HG03095 (cell line): ENCODE results near the gene SUCLG2.

ENCODE experiments used
- ATAC-seq: cut with Tn5 transposase; IDR thresholded peaks from one replicate; pipeline ENCODE4 v1.9.1; 2021; ENCODE audit warnings: moderate library complexity; ENCODE audit not compliant: unreplicated experiment

The SUCLG2 gene

DNA sequence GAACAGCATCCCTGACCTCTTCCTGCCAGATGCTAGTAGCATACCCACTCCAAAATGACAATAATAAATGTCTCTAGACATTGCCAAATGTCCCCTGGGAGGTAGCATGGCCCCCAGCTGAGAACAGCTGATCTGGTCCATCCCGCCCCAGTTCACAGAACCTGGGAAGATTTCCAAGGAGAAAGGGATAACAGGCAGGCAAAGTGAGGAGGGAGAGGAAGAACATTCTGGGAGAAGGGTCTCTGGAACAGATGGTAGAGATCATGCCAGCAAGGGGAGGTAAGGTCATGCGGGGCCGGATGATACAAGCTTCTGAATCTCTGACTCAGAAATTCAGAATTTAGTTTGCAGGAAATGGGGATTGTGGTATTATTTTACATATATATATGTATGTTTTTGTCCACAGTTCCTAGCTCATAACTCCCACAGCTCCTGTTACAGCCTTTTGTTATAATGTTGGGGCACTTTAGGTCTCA lies 192.7 kb downstream of the SUCLG2 start:
- ATAC-seq, result no peak

DNA sequence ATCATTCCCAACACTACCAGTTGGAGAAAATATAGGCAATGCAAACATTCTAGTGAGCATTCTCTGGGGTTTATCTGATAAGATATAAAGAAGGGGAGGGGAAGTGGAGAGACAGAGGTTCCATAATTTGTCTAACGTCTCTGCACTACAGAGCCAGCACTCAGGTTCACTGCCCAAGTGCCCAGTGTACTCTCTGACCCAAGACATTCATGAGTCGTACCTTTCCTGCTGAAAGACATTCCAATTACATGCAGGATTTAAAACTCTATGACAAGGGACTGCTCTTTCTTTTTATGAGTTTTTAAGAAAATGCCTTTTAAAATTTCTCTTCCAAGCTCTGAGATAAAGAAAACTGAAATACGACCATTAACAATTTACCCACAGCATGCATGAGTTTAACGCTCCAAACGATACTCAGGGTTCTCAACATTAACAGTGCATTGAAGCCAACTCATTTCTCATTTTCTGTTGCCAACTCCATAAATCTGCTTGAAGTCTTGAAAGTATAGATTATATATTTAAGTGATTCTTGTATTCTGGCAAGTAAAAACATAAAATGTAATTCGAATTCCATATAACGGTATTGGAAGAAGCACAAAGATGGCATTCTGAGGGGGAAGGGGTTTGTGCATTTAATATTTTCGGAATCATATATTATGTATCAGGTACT lies 193.4 kb downstream of the SUCLG2 start:
- ATAC-seq, result no peak

DNA sequence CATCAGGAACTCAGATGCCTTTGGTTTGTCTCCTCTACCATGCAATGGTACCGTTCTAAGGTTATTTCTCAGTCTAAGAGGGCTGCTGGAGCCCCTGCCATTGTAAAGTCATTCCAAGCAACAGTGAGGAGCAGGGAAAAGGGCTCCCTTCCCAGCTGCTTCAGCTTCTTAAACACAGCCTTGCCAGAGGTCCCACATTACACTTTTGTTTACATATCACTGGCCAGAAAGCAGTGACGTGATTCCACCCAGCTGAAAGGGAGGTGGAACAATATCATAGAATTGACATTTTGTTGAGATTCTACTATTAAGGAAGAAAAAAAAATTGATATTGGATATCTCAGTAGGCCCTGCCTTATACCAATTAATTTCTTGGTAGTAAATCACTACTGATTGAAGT lies 194.6 kb downstream of the SUCLG2 start:
- ATAC-seq, result no peak

- ATAC-seq, result no peak
Observed at GRCh38 chr3:67458896-67459530, 195.4 kb downstream of the SUCLG2 start.

DNA sequence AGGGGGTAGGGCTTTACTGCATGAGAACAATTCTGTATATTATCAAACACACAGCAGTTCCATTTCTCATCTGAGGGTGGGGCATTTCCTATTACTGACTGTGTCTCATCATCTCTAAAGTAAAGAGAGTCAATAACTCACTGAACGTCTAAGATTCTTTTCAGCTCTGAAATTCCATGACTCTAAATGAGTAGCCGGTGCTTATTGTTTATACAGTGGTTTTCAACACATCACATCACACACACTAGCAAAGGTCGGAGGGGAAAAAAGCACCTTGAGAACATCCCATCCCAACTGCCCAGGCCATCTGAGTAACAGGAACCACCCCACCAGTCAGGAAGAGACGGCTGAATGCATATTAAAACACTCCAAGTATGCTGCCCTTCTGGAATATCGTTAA lies 196.0 kb downstream of the SUCLG2 start:
- ATAC-seq, result no peak

GRCh38 chr3:67453628-67454027 lies 200.8 kb downstream of the SUCLG2 start:
- ATAC-seq, result no peak

DNA sequence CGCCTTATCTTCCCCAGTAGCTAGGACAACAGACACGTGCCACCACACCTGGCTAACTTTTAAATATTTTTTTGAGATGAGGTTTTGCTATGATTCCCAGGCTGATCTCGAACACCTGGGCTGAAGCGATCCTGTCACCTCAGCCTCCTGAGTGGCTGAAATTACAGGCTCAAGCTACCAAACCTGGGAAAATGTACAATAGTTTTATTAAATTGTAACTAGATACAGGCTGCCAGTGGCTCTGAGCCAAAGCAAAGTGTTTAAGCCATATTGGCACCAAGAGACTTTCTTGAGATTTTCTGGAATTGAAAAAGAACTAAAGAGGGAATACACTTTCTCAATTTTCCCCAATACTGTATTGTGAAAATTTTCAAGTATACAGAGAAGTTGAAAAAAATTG lies 204.3 kb downstream of the SUCLG2 start:
- no peak for ATAC-seq

DNA sequence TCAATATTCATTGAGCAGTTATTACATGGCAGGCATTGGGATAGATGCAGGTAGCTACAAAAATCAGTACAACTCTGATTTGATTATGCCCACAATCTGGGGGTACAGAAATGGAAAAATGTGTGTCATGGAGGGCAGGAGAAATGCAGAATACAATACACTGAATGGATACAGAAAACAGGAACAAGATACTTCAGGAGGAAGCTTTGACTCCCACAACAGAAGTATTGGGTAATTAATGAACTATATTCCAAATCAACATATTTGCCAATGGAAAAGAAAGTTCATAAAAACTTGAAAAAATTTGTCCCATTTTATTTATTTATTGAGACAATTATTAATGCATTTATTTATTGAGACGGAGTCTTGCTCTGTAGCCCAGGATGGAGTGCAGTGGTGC lies 207.0 kb downstream of the SUCLG2 start:
- ATAC-seq, result no peak

GRCh38 chr3:67437789-67438188 lies 216.6 kb downstream of the SUCLG2 start:
- ATAC-seq, result no peak

GRCh38 chr3:67437090-67437489 lies 217.3 kb downstream of the SUCLG2 start:
- ATAC-seq, result no peak

DNA sequence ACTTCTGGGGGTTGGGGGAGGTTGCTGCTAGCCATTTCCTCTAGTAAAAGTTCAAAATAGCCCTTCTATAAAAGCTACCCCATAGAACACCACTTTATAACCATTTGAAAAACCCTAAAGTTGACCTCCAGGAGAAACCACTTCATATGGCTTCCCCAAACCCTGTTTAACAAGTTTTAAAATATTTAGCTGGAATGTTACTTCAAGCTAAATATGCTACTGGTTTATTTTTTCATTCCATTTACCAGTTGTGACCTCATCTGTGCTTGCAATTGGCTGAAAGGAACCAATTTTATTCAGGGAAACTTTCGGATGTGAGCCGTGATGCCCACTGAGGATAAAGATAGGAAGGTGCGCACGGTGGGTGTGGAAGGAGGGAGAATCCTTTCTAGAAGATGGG lies 221.3 kb downstream of the SUCLG2 start:
- ATAC-seq, result no peak

- no peak for ATAC-seq
Observed at GRCh38 chr3:67431887-67432286, 222.5 kb downstream of the SUCLG2 start.

GRCh38 chr3:67423722-67424121 lies 230.7 kb downstream of the SUCLG2 start:
- no peak for ATAC-seq

- ATAC-seq, result no peak
Observed at GRCh38 chr3:67421912-67422311, 232.5 kb downstream of the SUCLG2 start.

- no peak for ATAC-seq
Observed at GRCh38 chr3:67419779-67420178, 234.6 kb downstream of the SUCLG2 start.

DNA sequence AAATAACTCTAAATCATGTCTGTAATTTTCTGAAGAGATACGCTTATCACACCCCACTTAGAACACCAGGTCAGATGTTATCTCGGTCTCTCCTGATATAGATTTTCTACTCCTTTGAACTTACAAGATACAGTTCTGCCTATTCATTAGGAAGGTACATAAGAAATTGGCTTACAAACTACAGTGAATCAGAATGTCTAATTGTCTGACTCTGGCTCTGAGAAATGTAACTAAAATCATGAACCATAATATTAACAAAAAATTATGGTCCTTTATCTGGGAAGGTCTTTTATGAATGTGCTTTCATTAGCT lies 235.2 kb downstream of the SUCLG2 start:
- no peak for ATAC-seq

DNA sequence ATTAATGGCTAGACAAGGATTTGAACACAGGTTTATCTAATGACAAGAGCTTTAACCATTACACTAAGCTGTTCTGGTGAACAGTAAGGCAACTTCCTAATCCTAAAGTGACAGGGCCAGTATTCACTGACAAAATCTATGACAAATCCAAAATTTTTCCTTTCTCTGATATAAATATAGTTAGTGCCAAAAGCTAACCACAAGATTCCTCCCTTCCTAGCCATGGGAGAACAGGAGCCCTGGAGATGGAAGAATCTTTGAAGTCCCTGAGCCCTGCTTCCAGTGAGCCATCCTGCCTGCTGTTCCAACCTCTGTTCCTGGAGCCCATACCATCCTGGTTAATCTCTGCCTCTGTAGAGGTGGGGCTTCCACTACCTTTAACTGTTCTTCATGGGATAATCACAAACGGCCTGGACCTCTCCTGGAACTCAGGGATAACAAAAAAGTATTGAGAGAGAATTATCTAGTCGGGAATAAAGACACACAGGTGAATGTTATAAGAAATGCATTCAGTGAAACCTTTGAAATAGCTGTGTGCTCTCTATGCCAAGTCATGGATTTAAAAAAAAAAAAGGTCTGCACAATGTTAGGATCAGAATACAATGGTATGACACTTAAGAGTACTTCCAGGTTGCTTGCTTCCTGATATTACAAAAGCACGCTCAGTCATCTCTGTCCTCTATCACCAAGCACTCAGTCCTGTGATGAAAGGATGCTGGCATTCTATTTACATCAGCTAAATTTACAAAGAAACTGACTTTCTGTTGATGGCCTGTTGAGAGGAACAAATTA lies 235.8 kb downstream of the SUCLG2 start:
- ATAC-seq, result no peak

DNA sequence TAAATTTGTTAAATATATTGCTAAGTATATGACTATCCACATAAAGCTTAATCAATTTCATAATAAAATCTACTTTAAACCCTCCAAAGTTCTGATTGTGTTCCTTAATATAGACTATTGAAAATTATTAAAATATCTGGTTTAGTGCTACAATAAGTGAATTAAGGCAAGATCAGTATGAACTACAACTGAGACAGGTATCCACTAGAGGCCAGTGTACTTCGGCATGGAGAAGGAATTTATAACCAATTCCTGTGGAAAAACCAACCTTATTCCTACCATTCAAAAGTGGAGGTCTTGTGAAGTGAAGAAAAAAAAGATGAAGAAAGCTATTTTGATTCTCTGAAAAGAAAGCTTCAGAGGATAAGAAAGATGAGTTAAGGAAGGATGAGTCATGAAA lies 237.7 kb downstream of the SUCLG2 start:
- no peak for ATAC-seq

DNA sequence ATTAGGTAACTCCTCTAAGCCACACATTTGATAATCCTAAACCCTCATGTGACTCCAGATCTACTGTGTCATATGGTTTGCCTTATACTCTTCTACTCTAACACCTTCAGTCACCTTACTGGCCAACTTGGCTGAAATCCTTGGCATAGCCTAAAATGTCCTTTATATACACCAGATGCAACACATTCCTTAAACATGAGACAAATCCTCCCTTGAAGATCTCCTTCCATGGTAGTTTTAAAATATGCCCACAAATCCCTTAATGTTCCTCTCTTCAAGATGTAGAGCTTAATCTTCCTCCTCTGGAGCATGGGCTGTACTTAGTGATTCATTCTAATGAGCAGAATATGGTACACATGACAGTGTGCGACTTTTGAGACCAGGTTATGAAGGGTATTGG lies 238.9 kb downstream of the SUCLG2 start:
- no peak for ATAC-seq

GRCh38 chr3:67414740-67415139 lies 239.7 kb downstream of the SUCLG2 start:
- no peak for ATAC-seq

DNA sequence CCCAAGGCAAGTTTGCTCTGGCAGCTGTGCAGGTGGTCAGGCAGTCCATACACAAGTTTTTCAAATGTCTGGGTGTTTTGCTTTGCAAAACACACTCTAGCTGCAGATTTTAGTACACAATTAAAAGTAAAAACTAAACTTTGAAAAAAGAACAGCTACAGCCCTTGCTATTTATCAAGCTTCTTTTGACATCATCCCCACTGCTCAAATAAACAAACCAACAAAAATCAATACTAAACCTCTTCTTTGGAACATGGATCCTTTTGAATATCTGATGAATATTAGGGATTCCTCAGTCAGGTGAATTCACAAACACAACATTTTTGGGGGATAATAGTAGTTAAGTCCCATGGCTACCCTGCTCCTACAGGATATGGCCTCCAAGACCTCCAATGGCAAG lies 249.2 kb downstream of the SUCLG2 start:
- no peak for ATAC-seq

DNA sequence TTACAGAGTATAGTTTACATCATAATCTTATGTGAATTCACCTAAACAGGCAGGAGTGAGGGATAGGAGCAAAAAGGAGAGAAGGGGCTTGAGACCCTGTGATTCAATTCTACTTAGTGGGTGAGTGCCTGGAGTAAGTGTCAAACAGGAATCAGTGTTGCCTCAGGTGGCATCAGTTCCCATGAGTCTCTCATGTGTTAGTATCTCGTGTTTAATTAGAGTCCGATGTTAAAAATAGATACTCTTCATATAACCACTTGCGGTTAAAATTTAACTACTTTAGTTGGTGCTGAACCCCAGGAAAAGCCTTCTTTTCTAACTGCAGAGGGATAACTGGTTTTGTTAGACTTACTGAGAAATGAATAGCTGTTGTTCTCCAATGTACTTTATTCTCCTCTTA lies 251.5 kb downstream of the SUCLG2 start:
- ATAC-seq, result no peak
